ENCODE data around the gene SCAF4. TPM values are rescaled to one million over a fixed set of nuclear protein-coding genes. Genes with fewer than 3 reads are reported as not detected.
A peak's percentile ranks its signal among the peaks of the same experiment; 100 is the strongest.

The SCAF4 gene
- total RNA-seq, 1 experiment from 2014 or later = 41.9 TPM

DNA sequence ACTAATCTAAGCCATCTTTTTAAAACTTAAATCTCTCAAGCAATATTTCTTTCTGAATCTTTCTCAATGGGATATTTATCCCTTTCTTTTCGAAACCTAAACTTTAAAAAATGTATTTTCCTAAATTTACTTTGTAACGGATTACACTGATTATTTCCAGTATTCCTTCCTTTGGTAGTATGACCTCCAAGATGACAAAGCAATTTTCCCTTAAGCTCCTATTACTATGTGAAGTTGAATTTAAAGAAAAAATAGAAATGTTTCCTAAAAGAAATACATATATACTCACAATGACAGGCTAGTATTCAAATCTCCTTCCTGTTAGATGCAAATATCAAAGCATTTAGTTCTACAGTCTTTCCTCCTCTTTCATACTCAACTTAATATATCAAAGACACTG is 15.8 kb downstream of the SCAF4 start:
- no TSS peak for BruUV-seq (replicated peaks)
- no peak overlapping the region for H3K4me3 Mint-ChIP-seq (ENCODE audit: unreplicated experiment)
- H3K27ac Mint-ChIP-seq (ENCODE audit: low read depth, unreplicated experiment) = no peak overlapping the region
- H3K4me1 Mint-ChIP-seq (ENCODE audit: insufficient read depth, unreplicated experiment) = peaks cover 23% of the 10 kb centered on the region
- no peaks in the 10 kb centered on the region for H3K9me3 Mint-ChIP-seq (ENCODE audit: unreplicated experiment)
- ChIA-PET CTCF (interaction anchor here (1.0 kb wide), 1 partner anchor 15 kb away, joined by 3 read pairs; no protein-coding TSS in a partner anchor), POLR2A (interaction anchor here (1.5 kb wide), 1 partner anchor 15 kb away, joined by 3 read pairs; no protein-coding TSS in a partner anchor)
- no peaks in the 10 kb centered on the region for H3K27me3 Mint-ChIP-seq (ENCODE audit: insufficient read depth, unreplicated experiment)
- no peak for DNase-seq (ENCODE audit: unreplicated experiment)
- peaks cover 9% of the 10 kb centered on the region for H3K36me3 Mint-ChIP-seq (ENCODE audit: insufficient read depth, unreplicated experiment)
- intact Hi-C loops (cut with micrococcal nuclease) = no loop called here
- TF ChIP-seq, protein P1, sequence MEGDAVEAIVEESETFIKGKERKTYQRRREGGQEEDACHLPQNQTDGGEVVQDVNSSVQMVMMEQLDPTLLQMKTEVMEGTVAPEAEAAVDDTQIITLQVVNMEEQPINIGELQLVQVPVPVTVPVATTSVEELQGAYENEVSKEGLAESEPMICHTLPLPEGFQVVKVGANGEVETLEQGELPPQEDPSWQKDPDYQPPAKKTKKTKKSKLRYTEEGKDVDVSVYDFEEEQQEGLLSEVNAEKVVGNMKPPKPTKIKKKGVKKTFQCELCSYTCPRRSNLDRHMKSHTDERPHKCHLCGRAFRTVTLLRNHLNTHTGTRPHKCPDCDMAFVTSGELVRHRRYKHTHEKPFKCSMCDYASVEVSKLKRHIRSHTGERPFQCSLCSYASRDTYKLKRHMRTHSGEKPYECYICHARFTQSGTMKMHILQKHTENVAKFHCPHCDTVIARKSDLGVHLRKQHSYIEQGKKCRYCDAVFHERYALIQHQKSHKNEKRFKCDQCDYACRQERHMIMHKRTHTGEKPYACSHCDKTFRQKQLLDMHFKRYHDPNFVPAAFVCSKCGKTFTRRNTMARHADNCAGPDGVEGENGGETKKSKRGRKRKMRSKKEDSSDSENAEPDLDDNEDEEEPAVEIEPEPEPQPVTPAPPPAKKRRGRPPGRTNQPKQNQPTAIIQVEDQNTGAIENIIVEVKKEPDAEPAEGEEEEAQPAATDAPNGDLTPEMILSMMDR (IDR thresholded peaks at IDR 0.05; ENCODE audit: unreplicated experiment) = no peak

DNA sequence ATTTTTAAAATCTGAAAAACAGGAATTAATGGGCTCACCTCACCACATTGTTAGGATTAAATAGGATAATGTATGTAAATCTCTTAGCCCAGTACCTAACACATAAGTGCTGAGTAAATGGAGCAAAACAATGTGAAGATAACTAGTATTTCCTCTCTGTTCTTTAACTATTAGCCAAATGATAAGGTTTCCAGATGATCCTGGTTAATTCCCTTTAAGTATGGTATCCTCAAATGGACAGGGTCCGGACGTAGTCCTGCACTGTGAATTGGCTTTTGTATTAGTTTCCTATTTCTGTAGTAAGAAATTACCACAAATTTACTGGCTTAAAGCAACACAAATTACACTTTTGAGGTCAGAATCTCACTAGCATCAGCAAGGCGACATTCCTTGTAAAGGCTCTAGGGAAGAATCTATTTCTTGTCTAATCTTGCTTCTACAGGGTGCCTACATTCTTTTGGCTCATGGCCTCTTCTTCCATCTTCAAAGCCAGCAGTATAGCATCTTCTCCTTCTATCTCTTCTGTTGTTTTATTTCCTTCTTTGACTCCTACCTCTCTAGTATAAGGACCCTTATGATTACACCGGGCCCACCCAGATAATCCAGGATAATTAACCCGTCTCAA is 17.1 kb downstream of the SCAF4 start:
- peaks cover 26% of the 10 kb centered on the region for H3K4me1 Mint-ChIP-seq (ENCODE audit: insufficient read depth, unreplicated experiment)
- H3K4me3 Mint-ChIP-seq (ENCODE audit: unreplicated experiment) = no peak overlapping the region
- no peak for DNase-seq (ENCODE audit: unreplicated experiment)
- ChIA-PET POLR2A (interaction anchor here (0.6 to 1.5 kb wide), 3 partner anchors 10 to 440 kb away, joined by 3 to 5 read pairs (median 3); no protein-coding TSS in a partner anchor), CTCF (no interaction called here)
- TF ChIP-seq, protein P1 (IDR thresholded peaks at IDR 0.05; ENCODE audit: unreplicated experiment) = no peak
- H3K27ac Mint-ChIP-seq (ENCODE audit: low read depth, unreplicated experiment) = peak overlapping the region; percentile 68
- peaks cover 9% of the 10 kb centered on the region for H3K36me3 Mint-ChIP-seq (ENCODE audit: insufficient read depth, unreplicated experiment)
- no TSS peak for BruUV-seq (replicated peaks)
- no peaks in the 10 kb centered on the region for H3K9me3 Mint-ChIP-seq (ENCODE audit: unreplicated experiment)
- intact Hi-C loops (cut with micrococcal nuclease) = no loop called here
- no peaks in the 10 kb centered on the region for H3K27me3 Mint-ChIP-seq (ENCODE audit: insufficient read depth, unreplicated experiment)

DNA sequence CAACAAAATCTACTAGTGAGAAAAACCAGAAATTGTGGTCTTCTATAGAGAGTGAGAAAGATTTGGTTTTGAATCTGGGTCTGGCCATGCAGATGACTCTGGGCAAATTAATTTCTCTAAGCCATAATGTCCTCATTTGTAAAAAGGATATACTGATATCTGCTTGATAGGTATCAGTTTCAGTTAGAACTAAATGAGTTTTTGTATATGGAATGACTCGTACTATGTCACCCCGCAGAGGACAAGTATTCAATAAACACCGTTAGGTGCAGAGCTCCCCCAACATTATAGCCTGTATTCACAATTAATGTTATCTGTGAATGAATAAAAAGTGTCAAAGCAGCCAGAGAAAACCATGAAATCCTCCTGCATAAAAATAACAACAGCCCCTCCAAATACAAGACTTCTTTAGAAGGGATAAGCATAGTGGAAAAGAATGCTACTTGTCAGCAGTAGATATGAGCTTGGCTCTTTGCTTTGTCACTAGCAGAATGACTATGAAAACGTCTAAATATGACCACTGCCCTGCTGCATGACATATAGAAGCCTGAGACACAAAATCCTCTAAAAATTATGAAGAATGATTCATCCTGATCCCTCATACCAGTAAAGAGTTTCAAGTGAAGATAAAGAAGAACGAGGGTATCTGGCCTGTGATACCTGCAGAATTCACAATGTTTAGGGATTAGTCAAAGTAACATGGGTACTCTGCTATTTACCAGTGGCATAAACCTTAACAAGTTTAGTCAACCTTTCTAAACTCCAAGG is 17.8 kb downstream of the SCAF4 start:
- no peak for DNase-seq (ENCODE audit: unreplicated experiment)
- CTCF ChIA-PET = no interaction called here
- POLR2A ChIA-PET = interaction anchor here (0.6 kb wide), 2 partner anchors 11 to 439 kb away, joined by 3 to 5 read pairs; no protein-coding TSS in a partner anchor
- intact Hi-C loops (cut with micrococcal nuclease) = no loop called here
- TF ChIP-seq, protein P1 (IDR thresholded peaks at IDR 0.05; ENCODE audit: unreplicated experiment) = no peak
- no peaks in the 10 kb centered on the region for H3K9me3 Mint-ChIP-seq (ENCODE audit: unreplicated experiment)
- peaks cover 9% of the 10 kb centered on the region for H3K36me3 Mint-ChIP-seq (ENCODE audit: insufficient read depth, unreplicated experiment)
- H3K27me3 Mint-ChIP-seq (ENCODE audit: insufficient read depth, unreplicated experiment) = no peaks in the 10 kb centered on the region
- peak overlapping the region; percentile 68 for H3K27ac Mint-ChIP-seq (ENCODE audit: low read depth, unreplicated experiment)
- no peak overlapping the region for H3K4me3 Mint-ChIP-seq (ENCODE audit: unreplicated experiment)
- BruUV-seq (replicated peaks) = no TSS peak
- H3K4me1 Mint-ChIP-seq (ENCODE audit: insufficient read depth, unreplicated experiment) = peaks cover 32% of the 10 kb centered on the region

DNA sequence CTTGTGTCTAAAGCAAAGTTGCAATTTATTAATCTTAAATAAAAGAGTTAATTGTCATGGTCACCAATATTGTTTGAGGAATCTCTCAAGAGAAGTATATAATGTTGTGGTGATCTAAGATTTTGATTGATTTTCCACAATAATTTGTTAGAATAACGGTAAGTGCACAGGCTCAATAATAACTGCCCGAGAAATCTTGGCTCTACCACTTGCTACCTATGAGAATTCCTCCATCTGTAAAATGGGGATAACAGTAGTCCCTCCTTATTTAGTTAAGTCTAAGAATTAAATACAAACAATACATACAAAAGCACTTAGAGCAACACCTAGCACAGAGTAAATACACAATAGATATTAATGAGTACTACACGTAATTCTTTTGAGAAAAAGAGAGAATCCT is 18.8 kb downstream of the SCAF4 start:
- DNase-seq (ENCODE audit: unreplicated experiment) = no peak
- intact Hi-C loops (cut with micrococcal nuclease) = no loop called here
- Mint-ChIP-seq H3K27ac (ENCODE audit: low read depth, unreplicated experiment) (no peak overlapping the region), H3K9me3 (ENCODE audit: unreplicated experiment) (no peaks in the 10 kb centered on the region), H3K4me3 (ENCODE audit: unreplicated experiment) (no peak overlapping the region), H3K4me1 (ENCODE audit: insufficient read depth, unreplicated experiment) (peaks cover 38% of the 10 kb centered on the region), H3K27me3 (ENCODE audit: insufficient read depth, unreplicated experiment) (no peaks in the 10 kb centered on the region), H3K36me3 (ENCODE audit: insufficient read depth, unreplicated experiment) (peaks cover 4% of the 10 kb centered on the region)
- TF ChIP-seq, protein P1 (IDR thresholded peaks at IDR 0.05; ENCODE audit: unreplicated experiment) = no peak
- ChIA-PET POLR2A (no interaction called here), CTCF (no interaction called here)
- BruUV-seq (replicated peaks) = no TSS peak
